Measurements from ENCODE around the gene PARD3.

PARD3 gene

DNA sequence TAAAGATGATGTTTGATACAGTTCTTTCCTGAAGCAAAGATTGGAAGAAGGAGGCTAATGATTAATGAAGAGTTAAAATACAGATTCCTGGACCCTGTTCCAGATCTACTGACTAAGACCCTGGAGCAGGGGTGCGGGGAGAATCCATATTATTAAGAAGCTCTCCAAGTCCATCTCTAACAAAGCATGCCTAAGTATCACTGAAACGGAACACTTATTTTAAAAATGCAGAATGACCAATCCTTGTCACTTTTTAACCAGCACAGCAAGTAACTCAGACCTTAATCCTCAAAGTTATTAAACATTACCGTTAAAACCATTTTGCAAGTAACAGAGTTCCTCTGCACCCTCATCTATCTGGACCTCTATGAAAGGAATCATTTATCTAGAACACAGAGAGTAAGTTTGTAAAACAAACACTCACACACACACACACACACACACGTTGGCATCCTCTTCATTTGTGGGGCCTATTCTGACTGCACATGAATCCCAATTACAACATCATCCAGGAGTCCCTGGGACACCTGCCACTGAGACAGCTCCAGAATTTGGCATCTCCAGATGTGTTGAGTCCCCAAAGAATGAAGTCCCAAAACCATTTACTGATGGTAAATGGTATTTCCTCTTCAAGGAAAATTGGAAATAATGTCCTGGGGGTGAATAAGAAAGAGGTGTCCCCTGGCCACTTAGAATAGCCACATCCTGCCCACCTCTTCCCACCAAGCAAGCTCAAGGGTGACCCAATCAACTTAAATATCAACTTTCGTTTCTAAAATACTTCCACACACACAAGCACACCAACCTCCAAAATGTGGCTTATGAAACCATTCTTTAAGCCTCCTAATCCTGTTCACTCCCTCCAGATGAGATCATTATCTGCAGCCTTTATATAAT is 117.5 kb downstream of the PARD3 start:
- DNase-seq (ENCODE audit: low read depth in 1 of 2, low spot score in 1 of 2): no peak

GRCh38 chr10:34696423-34696822 is 118.7 kb downstream of the PARD3 start:
- DNase-seq (ENCODE audit: low read depth in 1 of 2, low spot score in 1 of 2): no peak

DNA sequence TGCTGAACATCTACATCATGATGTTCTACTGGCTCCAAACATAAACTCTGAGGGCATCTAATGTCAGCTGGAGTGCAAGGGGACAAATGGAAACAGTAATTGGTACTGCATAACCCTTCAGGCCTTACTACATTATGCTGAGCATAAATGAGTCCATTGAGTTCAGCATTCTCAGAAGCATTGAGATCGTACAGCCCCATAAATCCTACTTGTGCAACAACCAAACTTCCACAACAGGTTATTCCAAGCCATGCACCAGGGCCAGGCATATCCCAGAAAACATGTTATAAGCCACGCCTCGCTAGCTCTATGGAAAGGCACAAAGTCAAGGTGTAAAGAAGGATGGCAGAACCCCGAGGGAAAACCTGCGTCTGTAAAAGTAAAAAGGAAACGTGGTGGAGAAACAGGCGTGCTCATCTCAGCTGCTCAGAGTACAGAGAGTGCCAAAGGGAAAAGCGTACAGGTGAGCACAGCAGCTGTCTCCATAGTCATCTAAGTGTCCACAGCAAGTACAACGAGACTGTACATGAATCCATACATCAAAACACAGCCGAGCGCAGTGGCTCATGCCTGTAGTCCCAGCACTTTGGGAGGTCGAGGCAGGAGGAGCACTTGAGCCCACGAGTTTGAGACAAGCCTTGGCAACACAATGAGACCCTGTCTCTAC is 124.6 kb downstream of the PARD3 start:
- DNase-seq (ENCODE audit: low read depth in 1 of 2, low spot score in 1 of 2): no peak

GRCh38 chr10:34689053-34689452 is 126.0 kb downstream of the PARD3 start:
- no peak for DNase-seq (ENCODE audit: low read depth in 1 of 2, low spot score in 1 of 2)

DNA sequence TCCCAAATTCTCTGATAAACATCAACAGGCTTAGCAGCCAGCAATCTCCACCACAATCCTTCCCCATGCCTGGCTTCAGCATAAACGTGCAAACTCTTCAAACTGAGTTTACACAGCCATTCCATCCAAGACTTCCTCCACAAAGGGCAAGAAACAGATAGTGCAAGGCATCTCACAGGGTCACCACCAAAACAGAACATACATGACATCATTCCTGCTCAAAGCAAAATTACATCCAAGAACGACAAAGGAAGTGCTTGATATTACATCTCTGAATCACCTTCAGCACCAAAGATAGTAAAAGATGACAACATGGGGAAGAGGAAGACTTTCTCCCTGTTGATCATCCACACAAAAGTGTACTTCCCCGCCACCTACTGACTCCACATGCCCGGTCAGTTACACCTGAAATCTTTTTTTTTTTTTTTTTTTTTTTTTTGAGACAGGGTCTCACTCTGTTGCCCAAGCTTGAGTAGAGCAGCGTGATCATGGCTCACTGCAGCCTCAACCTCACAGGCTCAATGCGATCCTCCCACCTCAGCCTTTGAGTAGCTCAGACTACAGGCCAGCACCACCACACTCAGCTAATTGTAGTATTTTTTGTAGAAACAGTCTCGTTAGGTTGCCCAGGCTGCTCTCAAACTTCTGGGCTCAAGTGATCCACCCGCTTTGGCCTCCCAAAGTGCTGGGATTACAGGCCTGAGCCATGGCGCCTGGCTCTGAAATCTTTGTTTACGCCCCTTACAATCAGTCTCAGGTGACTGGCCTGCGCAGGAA is 127.5 kb downstream of the PARD3 start:
- DNase-seq (ENCODE audit: low read depth in 1 of 2, low spot score in 1 of 2): no peak

- no peak for DNase-seq (ENCODE audit: low read depth in 1 of 2, low spot score in 1 of 2)
These were observed 132.5 kb downstream of the PARD3 start for GRCh38 chr10:34682580-34682979.

DNA sequence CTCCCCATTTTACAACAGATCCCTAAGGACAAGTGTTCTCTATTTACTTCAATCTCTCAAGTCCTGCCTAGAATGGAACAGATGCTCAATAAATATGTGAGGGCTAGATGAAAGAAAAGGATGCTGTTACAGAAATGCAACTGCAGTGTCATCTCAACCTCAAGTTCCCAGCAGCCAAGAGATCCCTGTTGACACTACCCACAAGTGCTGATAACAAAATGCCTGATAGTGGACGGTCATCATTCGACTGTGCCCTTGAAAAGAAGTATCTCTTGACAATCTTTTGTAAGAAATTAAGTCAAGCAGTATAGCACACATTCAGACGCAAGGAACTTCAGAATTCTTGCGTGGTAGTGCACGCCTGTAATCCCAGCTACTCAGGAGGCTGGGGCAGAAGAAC is 133.2 kb downstream of the PARD3 start:
- no peak for DNase-seq (ENCODE audit: low read depth in 1 of 2, low spot score in 1 of 2)

DNA sequence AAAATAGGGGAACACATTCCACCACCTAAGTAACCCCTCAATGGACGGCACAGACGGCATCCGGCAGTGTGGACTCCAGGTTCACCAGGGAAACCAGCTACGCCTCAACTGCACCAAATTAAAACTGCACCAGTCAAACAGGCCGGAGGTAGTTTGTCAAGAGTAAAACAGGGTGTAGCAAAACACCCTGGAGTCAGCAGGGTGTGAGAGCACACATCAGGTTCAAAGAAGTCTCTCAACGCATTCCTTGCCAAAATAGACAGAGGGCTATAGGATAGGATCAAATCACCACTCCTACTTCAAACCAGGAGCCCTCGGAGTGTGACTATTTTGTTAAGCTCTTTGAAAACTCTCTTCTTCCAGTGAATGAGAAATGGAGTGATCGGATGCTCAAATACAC is 135.9 kb downstream of the PARD3 start:
- DNase-seq (ENCODE audit: low read depth in 1 of 2, low spot score in 1 of 2): no peak

GRCh38 chr10:34677591-34677990 is 137.5 kb downstream of the PARD3 start:
- no peak for DNase-seq (ENCODE audit: low read depth in 1 of 2, low spot score in 1 of 2)

DNA sequence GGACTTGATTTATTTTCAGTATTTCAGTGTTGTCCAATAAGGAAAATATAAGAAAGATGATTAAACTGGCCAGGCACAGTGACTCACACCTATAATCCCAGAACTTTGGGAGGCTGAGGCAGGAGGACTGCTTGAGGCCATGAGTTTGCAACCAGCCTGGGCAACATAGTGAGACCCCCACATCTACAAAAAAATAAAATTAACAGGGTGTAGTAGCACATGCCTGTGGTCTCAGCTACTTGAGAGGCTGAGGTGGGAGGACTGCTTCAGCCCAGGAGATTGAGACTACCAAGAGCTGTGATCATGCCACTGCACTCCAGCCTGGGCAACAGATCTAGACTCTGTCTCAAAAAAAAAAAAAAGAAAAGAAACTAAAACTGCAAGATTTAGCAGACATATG is 138.0 kb downstream of the PARD3 start:
- no peak for DNase-seq (ENCODE audit: low read depth in 1 of 2, low spot score in 1 of 2)

DNA sequence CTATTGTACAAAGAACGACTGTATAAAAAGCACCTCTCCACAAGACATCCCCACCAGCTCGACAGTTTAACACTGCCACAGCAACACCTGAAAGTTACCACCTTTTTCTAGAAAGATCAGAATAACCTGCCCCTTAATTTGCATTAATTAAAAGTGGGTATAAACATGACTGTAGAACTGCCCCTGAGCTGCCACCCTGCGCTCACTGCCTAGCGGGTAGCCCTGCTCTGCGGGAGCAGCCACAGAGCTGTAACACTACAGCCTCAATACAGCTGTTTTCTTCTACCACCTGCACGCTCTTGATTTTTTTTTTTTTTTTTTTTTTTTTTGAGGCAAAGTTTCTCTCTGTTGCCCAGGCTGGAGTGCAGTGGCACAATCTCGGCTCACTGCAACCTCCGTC is 140.9 kb downstream of the PARD3 start:
- no peak for DNase-seq (ENCODE audit: low read depth in 1 of 2, low spot score in 1 of 2)

GRCh38 chr10:34670081-34670480 is 145.0 kb downstream of the PARD3 start:
- DNase-seq (ENCODE audit: low read depth in 1 of 2, low spot score in 1 of 2): no peak

GRCh38 chr10:34669079-34669478 is 146.0 kb downstream of the PARD3 start:
- no peak for DNase-seq (ENCODE audit: low read depth in 1 of 2, low spot score in 1 of 2)

GRCh38 chr10:34667177-34667576 is 147.9 kb downstream of the PARD3 start:
- no peak for DNase-seq (ENCODE audit: low read depth in 1 of 2, low spot score in 1 of 2)

DNA sequence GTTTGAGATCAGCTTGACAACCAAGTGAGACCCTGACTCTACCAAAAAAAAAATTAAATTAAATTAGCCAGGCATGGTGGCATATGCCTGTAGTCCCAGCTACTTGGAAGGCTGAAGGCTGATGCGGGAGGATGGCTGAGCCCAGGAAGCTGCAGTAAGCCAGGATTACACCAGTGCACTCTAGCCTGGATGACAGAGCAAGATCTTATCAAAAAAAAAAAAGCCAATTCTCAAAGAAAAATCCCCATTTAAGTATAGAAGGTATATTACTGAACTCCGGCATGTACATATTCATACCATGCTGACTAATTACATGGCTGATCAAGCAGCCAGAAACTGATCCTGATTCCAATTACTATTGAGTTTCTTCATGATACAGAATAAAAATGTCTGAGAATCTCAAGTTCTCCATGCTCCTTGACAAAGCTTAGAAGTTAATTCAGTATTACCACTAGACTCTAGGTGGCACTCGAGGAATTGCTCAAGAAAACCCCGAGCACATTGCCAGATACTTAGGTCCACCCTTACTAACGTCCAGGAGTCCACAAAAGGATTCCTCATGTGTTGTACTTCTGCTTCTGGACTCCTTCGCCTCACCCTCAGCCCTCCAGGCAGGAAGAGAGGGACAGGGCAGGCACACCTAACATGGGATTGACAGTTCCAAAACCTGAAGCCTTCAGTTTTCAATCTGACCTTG is 148.9 kb downstream of the PARD3 start:
- no peak for DNase-seq (ENCODE audit: low read depth in 1 of 2, low spot score in 1 of 2)

- DNase-seq (ENCODE audit: low read depth in 1 of 2, low spot score in 1 of 2): no peak
These were observed 150.4 kb downstream of the PARD3 start for GRCh38 chr10:34664706-34665105.

GRCh38 chr10:34661580-34661979 is 153.5 kb downstream of the PARD3 start:
- no peak for DNase-seq (ENCODE audit: low read depth in 1 of 2, low spot score in 1 of 2)

DNA sequence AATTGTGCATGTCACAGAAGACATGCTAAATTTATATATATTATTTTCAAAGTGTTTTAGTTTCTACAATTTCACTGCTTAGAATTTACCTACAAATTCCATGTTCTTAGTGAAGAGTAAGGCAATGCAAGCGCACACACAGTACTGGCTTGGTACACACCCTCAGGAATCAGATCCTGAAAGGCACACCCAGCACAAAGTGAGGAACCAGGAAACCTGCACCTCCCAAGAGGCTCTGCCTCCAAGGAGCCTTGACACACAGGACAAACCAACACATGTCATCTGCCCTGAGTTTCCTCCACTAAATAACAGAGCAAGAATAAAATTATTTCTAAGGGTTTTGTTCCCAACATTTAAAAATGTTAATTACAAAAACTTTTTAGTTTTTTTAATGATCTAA is 156.2 kb downstream of the PARD3 start:
- no peak for DNase-seq (ENCODE audit: low read depth in 1 of 2, low spot score in 1 of 2)

DNA sequence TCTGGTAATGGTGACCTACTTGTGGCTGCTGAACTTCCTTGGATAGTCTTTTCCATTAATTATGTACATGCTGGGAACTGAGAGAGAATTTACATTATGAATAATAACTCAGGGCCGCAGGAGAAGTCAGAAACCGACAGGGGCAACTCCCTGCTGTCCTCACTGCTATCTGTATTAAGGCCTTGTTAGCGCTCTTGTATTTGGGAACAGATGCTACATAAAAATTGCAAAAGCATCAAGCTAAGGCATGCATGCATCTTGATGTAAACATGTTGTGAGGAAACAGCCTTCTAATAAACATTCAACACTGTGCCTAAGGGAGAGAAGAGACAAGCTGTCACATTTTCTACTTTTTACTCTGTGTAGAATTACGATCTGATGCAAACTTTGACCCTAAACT is 158.4 kb downstream of the PARD3 start:
- no peak for DNase-seq (ENCODE audit: low read depth in 1 of 2, low spot score in 1 of 2)

- no peak for DNase-seq (ENCODE audit: low read depth in 1 of 2, low spot score in 1 of 2)
These were observed 159.6 kb downstream of the PARD3 start for GRCh38 chr10:34655286-34656170.
